Activated CD8-positive, alpha-beta memory T cell treated with anti-CD3 and anti-CD28 coated beads, Interleukin-2, amount 10 ng/mL, durations not matched to agents 7 days and 5 days (primary cell): ENCODE results near the gene DIAPH2. TPM values are rescaled to one million over a fixed set of nuclear protein-coding genes. Genes with fewer than 3 reads are reported as not detected.
"Not testable (repeated sequence)": the region's sequence is repeated elsewhere in the genome, so short reads cannot be mapped to it uniquely, and the experiment has no call there.

Experiments used
- ATAC-seq: fragments of 150-1000 bp; cut with Tn5 transposase; one replicate; pipeline ENCODE4 v1.10.0; 2021; ENCODE audit warnings: moderate library complexity
- CTCF ChIA-PET: fragments of 350-600 bp; sonication (Branson Sonifier 250); formaldehyde crosslinking; loops from one replicate; lab custom pipeline; 2021; ENCODE audit warnings: antibody characterized with exemption; lab: Charles Lee
- DNase-seq: peaks from one replicate; pipeline ENCODE4 v3.0.0-alpha.2; 2020
- H3K27ac Mint-ChIP-seq: one replicate; pipeline ENCODE4 v1.8.0; 2021; ENCODE audit warnings: mild to moderate bottlenecking, mixed read lengths
- H3K27me3 Mint-ChIP-seq: one replicate; pipeline ENCODE4 v1.8.0; 2021; ENCODE audit warnings: mixed read lengths
- H3K36me3 Mint-ChIP-seq: one replicate; pipeline ENCODE4 v1.8.0; 2021; ENCODE audit warnings: mild to moderate bottlenecking, mixed read lengths
- H3K4me1 Mint-ChIP-seq: one replicate; pipeline ENCODE4 v1.8.0; 2021; ENCODE audit warnings: mixed read lengths
- H3K4me3 Mint-ChIP-seq: one replicate; pipeline ENCODE4 v1.8.0; 2021; ENCODE audit warnings: mild to moderate bottlenecking, moderate library complexity, mixed read lengths
- H3K9me3 Mint-ChIP-seq: one replicate; pipeline ENCODE4 v1.8.0; 2022; ENCODE audit warnings: low read depth, mixed read lengths
- total RNA-seq, 2 experiments: library from RNA; stranded (reverse); gene quantifications; one replicate each; pipeline ENCODE4 v1.2.3, GENCODE V29; 2021

DIAPH2 gene
- total RNA-seq, 2 experiments from 2014 or later: 7.9 to 14.4 TPM

- Mint-ChIP-seq H3K9me3 (no peaks in the 10 kb centered on the region), H3K27ac (peak overlapping the region; percentile 87), H3K36me3 (no peaks in the 10 kb centered on the region), H3K4me3 (no peak overlapping the region), H3K4me1 (peaks cover 57% of the 10 kb centered on the region), H3K27me3 (no peaks in the 10 kb centered on the region)
- no peak for ATAC-seq
- no peak for DNase-seq
- CTCF ChIA-PET: no interaction called here
Measured at GRCh38 chrX:97401586-97402136, 717.0 kb downstream of the DIAPH2 start.

GRCh38 chrX:97402333-97402732 is 717.7 kb downstream of the DIAPH2 start:
- Mint-ChIP-seq H3K4me3 (no peak overlapping the region), H3K36me3 (no peaks in the 10 kb centered on the region), H3K9me3 (no peaks in the 10 kb centered on the region), H3K27me3 (no peaks in the 10 kb centered on the region), H3K4me1 (peaks cover 56% of the 10 kb centered on the region), H3K27ac (peak overlapping the region; percentile 44)
- DNase-seq (no peak), ATAC-seq (no peak)
- CTCF ChIA-PET: no interaction called here

GRCh38 chrX:97402903-97403302 is 718.3 kb downstream of the DIAPH2 start:
- Mint-ChIP-seq H3K4me1 (peaks cover 50% of the 10 kb centered on the region), H3K4me3 (no peak overlapping the region), H3K36me3 (no peaks in the 10 kb centered on the region), H3K27ac (peak overlapping the region; percentile 73), H3K9me3 (no peaks in the 10 kb centered on the region), H3K27me3 (no peaks in the 10 kb centered on the region)
- CTCF ChIA-PET: no interaction called here
- ATAC-seq: no peak
- no peak for DNase-seq

- H3K36me3 Mint-ChIP-seq: peaks cover 8% of the 10 kb centered on the region
- H3K27me3 Mint-ChIP-seq: no peaks in the 10 kb centered on the region
- peaks cover 30% of the 10 kb centered on the region for H3K4me1 Mint-ChIP-seq
- DNase-seq (no peak), ATAC-seq (no peak)
- peaks cover 8% of the 10 kb centered on the region for H3K9me3 Mint-ChIP-seq
- CTCF ChIA-PET: no interaction called here
- no peak overlapping the region for H3K4me3 Mint-ChIP-seq
- no peak overlapping the region for H3K27ac Mint-ChIP-seq
Measured at GRCh38 chrX:97405031-97405660, 720.5 kb downstream of the DIAPH2 start.

- H3K4me1 Mint-ChIP-seq, ATAC-seq, H3K27me3 Mint-ChIP-seq, DNase-seq, H3K27ac Mint-ChIP-seq, H3K9me3 Mint-ChIP-seq, CTCF ChIA-PET, H3K4me3 Mint-ChIP-seq: not testable (repeated sequence)
- H3K36me3 Mint-ChIP-seq: peaks cover 10% of the 10 kb centered on the region
Measured at GRCh38 chrX:97409632-97410415, 725.2 kb downstream of the DIAPH2 start.

GRCh38 chrX:97416461-97416860 is 731.8 kb downstream of the DIAPH2 start:
- no peak overlapping the region for H3K27ac Mint-ChIP-seq
- H3K27me3 Mint-ChIP-seq: no peaks in the 10 kb centered on the region
- DNase-seq (no peak), ATAC-seq (no peak)
- CTCF ChIA-PET: no interaction called here
- no peak overlapping the region for H3K4me3 Mint-ChIP-seq
- peaks cover 2% of the 10 kb centered on the region for H3K36me3 Mint-ChIP-seq
- H3K9me3 Mint-ChIP-seq: no peaks in the 10 kb centered on the region
- H3K4me1 Mint-ChIP-seq: no peaks in the 10 kb centered on the region

GRCh38 chrX:97429101-97429500 is 744.5 kb downstream of the DIAPH2 start:
- no peak overlapping the region for H3K4me3 Mint-ChIP-seq
- ATAC-seq: no peak
- H3K27me3 Mint-ChIP-seq: no peaks in the 10 kb centered on the region
- peaks cover 1% of the 10 kb centered on the region for H3K36me3 Mint-ChIP-seq
- no peaks in the 10 kb centered on the region for H3K9me3 Mint-ChIP-seq
- H3K27ac Mint-ChIP-seq: no peak overlapping the region
- CTCF ChIA-PET: no interaction called here
- DNase-seq: no peak
- no peaks in the 10 kb centered on the region for H3K4me1 Mint-ChIP-seq

- Mint-ChIP-seq H3K36me3 (peaks cover 1% of the 10 kb centered on the region), H3K27me3 (no peaks in the 10 kb centered on the region), H3K27ac (no peak overlapping the region), H3K9me3 (no peaks in the 10 kb centered on the region), H3K4me1 (no peaks in the 10 kb centered on the region), H3K4me3 (no peak overlapping the region)
- CTCF ChIA-PET: no interaction called here
- DNase-seq (no peak), ATAC-seq (no peak)
Measured at GRCh38 chrX:97431281-97431680, 746.6 kb downstream of the DIAPH2 start.

GRCh38 chrX:97446298-97446882 is 761.7 kb downstream of the DIAPH2 start:
- H3K4me3 Mint-ChIP-seq: no peak overlapping the region
- no peak overlapping the region for H3K27ac Mint-ChIP-seq
- H3K4me1 Mint-ChIP-seq: no peaks in the 10 kb centered on the region
- H3K27me3 Mint-ChIP-seq: no peaks in the 10 kb centered on the region
- DNase-seq (no peak), ATAC-seq (no peak)
- no peaks in the 10 kb centered on the region for H3K9me3 Mint-ChIP-seq
- no peaks in the 10 kb centered on the region for H3K36me3 Mint-ChIP-seq
- CTCF ChIA-PET: no interaction called here

- H3K9me3 Mint-ChIP-seq: no peaks in the 10 kb centered on the region
- CTCF ChIA-PET: no interaction called here
- DNase-seq: no peak
- no peak for ATAC-seq
- no peak overlapping the region for H3K27ac Mint-ChIP-seq
- H3K4me1 Mint-ChIP-seq: no peaks in the 10 kb centered on the region
- no peaks in the 10 kb centered on the region for H3K36me3 Mint-ChIP-seq
- no peaks in the 10 kb centered on the region for H3K27me3 Mint-ChIP-seq
- H3K4me3 Mint-ChIP-seq: no peak overlapping the region
Measured at GRCh38 chrX:97447306-97447705, 762.7 kb downstream of the DIAPH2 start.

GRCh38 chrX:97452283-97452682 is 767.6 kb downstream of the DIAPH2 start:
- DNase-seq (no peak), ATAC-seq (no peak)
- Mint-ChIP-seq H3K27me3 (no peaks in the 10 kb centered on the region), H3K4me3 (no peak overlapping the region), H3K4me1 (no peaks in the 10 kb centered on the region), H3K27ac (no peak overlapping the region), H3K36me3 (no peaks in the 10 kb centered on the region), H3K9me3 (no peaks in the 10 kb centered on the region)
- CTCF ChIA-PET: no interaction called here

- Mint-ChIP-seq H3K36me3 (no peaks in the 10 kb centered on the region), H3K27me3 (no peaks in the 10 kb centered on the region), H3K4me1 (no peaks in the 10 kb centered on the region), H3K27ac (no peak overlapping the region), H3K4me3 (no peak overlapping the region), H3K9me3 (no peaks in the 10 kb centered on the region)
- ATAC-seq (no peak), DNase-seq (no peak)
- CTCF ChIA-PET: interaction anchor here (1.4 kb wide), 1 partner anchor 18 kb away, joined by 3 read pairs; no protein-coding TSS in a partner anchor
Measured at GRCh38 chrX:97461763-97462162, 777.1 kb downstream of the DIAPH2 start.

- CTCF ChIA-PET: no interaction called here
- Mint-ChIP-seq H3K27me3 (no peaks in the 10 kb centered on the region), H3K27ac (no peak overlapping the region), H3K36me3 (no peaks in the 10 kb centered on the region), H3K4me1 (no peaks in the 10 kb centered on the region), H3K9me3 (no peaks in the 10 kb centered on the region), H3K4me3 (no peak overlapping the region)
- no peak for DNase-seq
- ATAC-seq: no peak
Measured at GRCh38 chrX:97471071-97471470, 786.4 kb downstream of the DIAPH2 start.

- Mint-ChIP-seq H3K27ac (no peak overlapping the region), H3K9me3 (no peaks in the 10 kb centered on the region), H3K27me3 (no peaks in the 10 kb centered on the region), H3K36me3 (no peaks in the 10 kb centered on the region), H3K4me1 (no peaks in the 10 kb centered on the region), H3K4me3 (no peak overlapping the region)
- CTCF ChIA-PET: no interaction called here
- DNase-seq (no peak), ATAC-seq (no peak)
Measured at GRCh38 chrX:97474933-97475332, 790.3 kb downstream of the DIAPH2 start.
